ENCODE data around the gene U2AF2.

U2AF2 gene

DNA sequence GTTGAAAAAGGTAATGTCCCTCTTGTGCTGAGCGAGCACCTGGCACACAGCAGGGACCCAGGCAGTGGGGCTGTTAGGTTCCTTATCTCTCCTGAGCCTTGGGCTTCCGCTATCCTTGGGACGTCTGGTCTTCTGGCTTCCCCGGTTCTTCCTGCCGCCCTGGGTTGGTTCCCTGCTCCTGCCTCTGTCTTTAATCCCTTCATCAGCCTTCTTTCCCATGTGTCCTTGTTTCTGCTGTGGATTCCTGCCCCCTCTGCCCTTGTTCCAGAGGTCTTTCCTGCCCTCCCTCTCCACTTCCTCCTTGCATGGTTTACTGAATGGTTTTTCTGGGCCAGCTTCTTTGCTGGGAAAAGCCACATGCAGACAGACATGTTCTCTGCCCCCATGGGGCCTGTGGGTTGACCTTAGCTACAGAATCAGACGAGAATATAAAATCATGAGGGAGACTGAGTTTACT, 22.8 kb downstream of the U2AF2 start:
- no peak for DNase-seq

- no peak for DNase-seq
Measured at GRCh38 chr19:55678121-55678671, 23.4 kb downstream of the U2AF2 start.

DNA sequence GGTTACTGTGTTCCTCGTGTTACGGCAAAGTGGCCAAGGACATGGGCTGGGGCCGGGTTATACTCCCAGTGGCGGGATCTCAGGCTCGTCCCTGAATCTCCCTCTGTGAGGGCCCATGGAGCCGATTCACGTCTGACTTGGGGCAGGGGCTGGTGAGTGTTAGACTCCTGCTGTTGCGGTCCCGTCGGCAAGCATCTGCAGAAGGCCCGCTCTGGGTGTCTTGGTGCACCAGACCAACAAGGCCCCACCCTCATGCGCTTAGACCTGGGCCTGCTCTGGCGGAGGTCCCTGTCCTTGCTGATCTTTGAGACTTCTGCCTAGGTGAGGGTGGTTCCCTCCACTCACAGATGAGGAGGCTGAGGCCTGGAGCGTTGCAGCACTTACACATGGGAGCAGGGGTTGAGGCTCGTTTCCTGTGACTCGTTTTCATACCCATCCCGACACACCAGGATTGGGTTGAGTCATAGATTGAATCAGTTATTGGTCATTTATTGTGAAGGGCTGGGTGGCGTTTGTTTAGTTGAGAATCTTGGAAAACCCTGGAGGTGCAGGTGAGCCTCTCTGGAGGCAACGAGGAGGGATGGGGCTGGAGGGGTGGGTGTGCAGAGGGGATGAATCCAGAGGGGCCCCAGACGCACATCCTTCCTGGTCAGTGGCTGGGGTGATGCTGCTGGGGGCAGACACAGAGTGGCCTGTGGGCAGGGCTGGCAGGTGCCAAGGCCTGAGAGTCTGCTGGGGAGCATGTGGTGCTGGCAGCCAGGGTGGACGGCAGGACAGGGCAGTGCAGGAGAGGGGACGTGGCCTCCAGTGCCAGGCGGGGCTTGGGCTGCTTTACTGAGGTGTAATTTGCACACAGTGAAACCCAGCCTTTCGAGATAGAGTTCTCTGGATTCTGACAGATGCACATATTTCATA, 24.8 kb downstream of the U2AF2 start:
- DNase-seq: no peak

DNA sequence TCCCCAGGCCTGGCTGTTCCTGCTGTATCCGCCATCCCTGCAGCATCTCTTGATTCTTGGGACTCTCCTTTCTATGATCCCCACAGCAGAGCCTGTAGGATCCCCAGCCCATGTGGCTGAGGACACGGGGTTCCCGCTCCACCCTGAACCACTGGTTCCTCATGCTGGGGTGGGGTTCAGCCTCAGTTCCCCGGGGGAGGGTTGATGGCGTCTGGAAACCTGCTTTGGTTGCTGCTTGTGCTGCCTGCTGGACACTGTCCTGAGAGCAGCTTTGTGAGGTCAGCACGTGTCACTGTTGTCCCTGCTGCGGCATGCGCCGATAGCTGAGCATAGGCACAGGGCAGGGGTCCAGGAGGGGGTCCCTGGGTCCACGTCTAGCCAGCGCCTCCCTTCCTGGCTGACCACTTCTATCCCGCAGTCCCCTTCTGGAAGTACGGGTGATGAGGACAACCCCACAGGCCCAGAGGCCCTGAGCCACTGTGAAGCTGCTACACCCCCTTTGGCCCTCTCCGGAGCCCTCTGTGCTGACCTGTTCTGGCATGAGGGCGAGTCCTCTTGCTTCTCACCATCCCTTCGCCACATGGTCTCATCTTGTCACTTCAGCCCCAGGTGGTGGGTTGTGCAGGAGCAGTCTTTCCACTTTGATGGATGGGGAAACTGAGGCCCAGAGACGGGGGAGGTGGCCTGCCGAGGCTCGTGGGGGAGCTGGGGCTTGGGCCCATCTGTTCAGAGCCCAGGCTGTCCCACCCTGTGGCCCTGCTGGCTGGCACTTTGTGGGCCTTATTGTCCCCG, 25.7 kb downstream of the U2AF2 start:
- no peak for DNase-seq

GRCh38 chr19:55681131-55682092, 26.6 kb downstream of the U2AF2 start:
- DNase-seq: no peak

GRCh38 chr19:55683449-55684261, 28.8 kb downstream of the U2AF2 start:
- no peak for DNase-seq

GRCh38 chr19:55684946-55685681, 30.3 kb downstream of the U2AF2 start:
- DNase-seq: no peak

- no peak for DNase-seq
Measured at GRCh38 chr19:55685776-55686175, 30.9 kb downstream of the U2AF2 start.

GRCh38 chr19:55686311-55687050, 31.6 kb downstream of the U2AF2 start:
- DNase-seq: no peak

DNA sequence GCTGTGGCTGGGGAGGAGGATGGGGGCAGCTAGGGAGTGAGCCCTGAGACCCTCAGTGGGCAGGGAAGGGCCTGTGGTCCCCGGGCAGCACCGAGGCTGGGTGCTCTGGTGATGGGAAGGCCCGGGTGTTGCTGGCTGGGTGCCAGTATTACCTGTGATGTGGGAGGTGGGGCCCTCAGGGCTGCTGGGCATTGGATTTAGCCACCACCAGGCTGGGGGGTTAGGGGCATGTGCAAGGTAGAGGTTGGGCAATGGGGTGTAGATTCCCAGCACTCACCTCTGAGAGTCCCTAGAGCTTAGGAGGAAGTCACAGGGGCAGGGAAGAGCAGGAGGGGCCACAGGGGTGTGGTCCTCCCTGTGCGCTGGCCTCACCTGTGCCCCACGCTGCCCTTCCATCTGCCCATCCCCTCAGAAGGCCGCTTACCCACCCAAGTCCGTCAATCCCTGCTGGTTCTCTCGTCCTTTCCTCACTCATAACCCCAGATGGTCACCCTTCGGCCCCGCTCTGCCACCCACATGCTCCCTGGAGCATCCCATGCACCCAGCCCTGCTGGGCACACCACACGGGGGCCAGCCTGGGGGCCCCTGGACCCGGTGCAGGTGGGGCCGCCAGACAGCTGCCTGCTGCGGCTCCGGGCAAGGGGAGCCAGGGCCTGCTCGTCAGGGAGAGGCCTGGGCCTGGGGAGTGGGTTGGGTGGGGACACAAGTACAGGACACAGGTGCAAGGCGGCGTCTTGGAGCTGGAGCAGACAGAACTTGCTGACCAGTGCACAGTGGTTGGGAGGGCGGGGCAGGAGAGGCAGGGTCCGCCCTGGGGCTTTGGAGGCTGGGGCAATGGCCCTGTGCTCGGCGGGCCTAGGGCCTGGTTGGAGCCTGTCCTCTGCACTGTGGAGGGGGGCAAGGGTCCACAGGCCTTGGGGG, 32.7 kb downstream of the U2AF2 start:
- DNase-seq: no peak

DNA sequence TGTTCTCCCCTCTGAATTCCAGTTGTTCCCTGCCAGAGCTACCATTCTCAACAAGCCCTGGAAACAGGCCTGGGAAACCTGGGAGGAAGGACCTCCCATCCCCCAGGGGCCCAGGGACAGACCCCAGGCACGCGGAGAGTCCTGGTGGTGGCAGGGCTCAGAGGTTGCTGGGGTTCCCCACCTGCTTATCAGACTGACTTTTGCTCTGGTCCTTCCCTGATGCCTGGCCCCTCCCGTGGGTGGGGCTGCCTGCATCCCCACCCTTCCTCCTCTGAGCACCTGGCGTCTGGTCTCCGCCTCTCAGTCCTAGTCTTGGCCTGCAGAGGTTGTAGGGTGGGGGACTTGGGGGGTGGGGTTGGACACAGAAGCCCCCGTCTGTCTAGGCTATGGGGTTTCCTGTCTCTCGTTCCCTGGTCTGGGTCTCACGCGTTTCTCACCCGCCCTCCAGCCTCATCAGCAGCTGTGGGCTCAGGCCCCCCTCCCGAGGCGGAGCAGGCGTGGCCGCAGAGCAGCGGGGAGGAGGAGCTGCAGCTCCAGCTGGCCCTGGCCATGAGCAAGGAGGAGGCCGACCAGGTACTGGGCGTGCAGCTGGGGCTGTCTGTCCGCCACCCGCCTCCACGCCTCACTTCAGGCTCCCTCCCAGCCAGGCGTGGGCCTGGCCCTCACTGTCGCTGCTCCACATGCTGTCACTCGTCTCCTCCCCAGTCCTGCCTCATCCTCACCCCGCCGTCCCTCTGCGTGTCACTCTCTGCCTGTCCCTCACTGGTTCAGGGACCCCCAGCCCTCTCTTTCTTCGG, 33.8 kb downstream of the U2AF2 start:
- DNase-seq: peak; percentile 49

DNA sequence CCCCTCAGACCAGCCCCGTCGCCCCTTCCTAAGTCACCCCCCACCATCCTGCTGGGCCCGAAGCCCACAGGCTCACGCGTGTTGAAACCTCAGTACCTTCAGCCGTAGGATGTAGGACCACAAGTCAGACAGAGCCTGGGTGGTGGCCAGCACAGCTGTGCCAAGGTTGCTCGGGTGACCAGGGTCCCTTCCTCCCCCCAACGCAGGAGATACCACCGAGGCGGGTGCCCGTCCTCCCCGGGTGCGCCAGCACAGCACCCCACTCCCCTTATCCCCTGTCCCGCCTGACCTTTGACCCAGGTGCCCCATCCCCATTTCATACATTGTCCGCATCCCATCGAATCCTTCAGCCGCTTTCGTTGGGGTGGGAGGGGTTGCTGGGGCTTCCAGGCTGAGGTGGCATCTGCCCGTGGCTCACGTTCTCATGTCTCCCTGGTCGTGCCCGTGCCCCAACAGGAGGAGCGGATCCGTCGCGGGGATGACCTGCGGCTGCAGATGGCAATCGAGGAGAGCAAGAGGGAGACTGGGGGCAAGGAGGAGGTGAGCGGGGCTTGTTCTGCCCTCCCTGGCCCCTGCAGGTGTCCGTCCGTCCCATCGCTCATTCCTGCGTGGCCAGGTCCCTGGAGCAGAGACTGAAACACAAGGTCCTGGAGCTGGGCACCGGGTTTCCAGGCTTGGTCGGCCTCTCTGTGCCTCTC, 34.7 kb downstream of the U2AF2 start:
- DNase-seq: no peak

DNA sequence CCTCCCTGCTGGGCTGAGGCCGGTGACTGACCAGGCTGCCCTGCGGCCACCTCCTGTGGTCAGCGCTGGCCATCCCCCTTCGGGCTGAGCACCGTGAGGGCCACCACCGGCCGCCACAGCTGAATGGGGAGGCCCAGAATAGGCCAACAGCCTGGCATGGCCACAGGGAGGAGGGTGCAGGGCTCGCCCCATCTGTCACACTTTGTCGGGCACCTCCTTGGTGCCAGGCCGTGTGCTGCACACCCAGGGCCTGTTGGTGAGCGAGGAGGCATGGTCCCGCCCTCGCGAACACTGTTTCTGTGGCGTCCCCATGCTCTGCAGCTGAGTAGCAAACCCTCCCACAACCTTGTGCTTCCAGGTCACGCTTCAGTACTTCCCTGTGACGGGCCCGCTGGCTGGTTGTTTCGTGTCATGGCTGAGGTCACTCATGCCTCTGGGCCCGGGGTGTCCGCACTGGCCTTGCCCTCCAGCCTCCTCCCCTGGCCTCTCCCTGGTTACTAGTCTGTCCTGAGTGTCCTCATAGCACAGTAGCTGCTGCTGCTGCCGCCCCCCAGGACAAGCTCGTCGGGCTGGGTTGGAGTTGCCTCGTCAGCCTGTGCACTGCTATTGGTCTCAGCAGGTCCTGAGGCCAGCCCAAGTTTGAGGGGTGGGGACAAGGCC, 35.4 kb downstream of the U2AF2 start:
- no peak for DNase-seq

DNA sequence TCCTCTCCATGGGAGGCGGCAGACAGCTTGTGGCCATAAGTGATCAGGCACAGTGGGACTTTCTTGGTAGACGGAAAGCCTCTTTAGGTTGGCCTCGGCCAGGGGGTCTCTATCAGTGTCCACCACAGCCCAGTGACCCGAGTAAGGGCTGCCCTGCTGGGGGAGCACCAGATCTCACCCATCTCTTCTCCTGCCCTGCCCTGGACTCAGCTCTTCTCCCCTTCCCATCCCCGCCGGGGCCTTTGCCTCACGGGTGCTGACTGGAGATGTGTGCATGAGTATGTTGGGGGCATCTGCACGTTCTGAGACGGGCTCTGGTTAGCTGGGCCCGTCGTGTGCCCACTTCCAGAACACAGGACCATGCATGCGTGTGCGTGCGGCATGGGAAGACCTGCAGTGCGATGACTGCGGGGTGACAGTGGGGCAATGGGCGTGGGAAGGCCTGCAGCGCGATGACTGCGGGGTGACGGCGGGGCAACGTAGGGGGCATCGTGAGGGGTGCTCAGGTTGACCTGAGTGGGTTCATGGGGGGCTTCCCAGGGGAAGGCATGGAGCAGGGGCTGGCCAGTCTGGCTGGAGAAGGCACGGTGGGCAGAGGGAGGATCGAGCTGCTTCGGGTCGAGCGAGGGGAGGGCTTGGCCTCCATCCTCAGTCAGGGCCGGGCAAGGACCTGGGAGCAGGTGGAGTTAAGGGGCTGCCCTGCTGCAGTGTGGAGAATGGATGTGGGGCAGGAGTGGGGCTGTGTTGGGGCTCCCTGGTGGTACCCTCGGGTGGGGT, 36.1 kb downstream of the U2AF2 start:
- no peak for DNase-seq

DNA sequence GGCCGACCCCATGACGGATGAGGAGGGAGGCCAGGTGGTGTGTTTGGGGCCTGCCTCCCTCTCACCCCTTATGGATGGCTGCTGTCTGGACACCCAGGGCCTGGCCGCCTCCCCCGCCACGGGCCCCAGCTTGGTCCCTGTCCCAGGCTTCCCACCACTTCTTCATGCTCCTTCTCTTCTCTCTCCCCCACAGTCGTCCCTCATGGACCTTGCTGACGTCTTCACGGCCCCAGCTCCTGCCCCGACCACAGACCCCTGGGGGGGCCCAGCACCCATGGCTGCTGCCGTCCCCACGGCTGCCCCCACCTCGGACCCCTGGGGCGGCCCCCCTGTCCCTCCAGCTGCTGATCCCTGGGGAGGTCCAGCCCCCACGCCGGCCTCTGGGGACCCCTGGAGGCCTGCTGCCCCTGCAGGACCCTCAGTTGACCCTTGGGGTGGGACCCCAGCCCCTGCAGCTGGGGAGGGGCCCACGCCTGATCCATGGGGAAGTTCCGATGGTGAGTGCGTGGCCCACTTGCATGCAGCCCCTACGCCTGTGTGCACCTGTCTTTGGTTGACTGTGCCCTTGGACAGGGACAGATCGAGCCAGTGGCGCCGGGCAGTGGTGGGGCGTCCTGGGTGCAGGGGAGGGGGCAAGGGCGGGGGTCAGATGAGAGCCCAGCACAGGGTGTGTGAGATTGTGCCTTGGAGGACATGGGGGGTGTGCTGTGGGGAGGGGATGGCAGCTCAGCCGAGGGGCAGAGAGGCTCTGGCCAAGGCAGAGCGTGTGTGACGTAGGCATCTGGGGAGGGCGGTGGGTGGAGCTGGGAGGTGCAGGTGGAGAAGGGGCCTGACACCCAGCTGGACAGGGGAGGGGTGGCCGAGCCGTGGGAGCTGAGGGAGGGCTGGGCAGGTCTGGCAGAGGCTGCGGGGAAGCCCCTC, 37.0 kb downstream of the U2AF2 start:
- no peak for DNase-seq

Measured in hematopoietic multipotent progenitor cell treated with erythropoietin and hydrocortisone succinate and interleukin-3 and kit ligand, for 4 days (in vitro differentiated cells).